Kidney epithelial cell (primary cell): ENCODE results near the gene ELAVL1. TPM values are rescaled to one million over a fixed set of nuclear protein-coding genes. Genes with fewer than 3 reads are reported as not detected.

Source experiments
- DNase-seq: peaks from one replicate; pipeline ENCODE4 v3.0.0-alpha.2; 2010; ENCODE audit warnings: low read depth
- H3K27me3 ChIP-seq: 2 replicates; pipeline ENCODE4 v1.6.0; 2011; ENCODE audit warnings: low read length; ENCODE audit not compliant: control insufficient read depth, insufficient read depth
- H3K36me3 ChIP-seq: 2 replicates; pipeline ENCODE4 v1.5.1; 2011; ENCODE audit warnings: low read length; ENCODE audit not compliant: control insufficient read depth, insufficient read depth
- H3K4me3 ChIP-seq: 2 replicates; pipeline ENCODE4 v1.5.1; 2011; ENCODE audit warnings: low read depth, mild to moderate bottlenecking, control low read depth, low read length
- total RNA-seq: library from RNA; depleted of rRNA; stranded (reverse); fragments of >200 nt; gene quantifications from 2 replicates; pipeline ENCODE4 v1.2.3, GENCODE V29; 2015
- TF ChIP-seq, protein P1 (sequence below): IDR thresholded peaks from 2 replicates; pipeline ENCODE4 v1.5.1; 2011; ENCODE audit warnings: mild to moderate bottlenecking, moderate library complexity, low read length, control low read depth, inconsistent platforms; ENCODE audit not compliant: insufficient read depth, poor library complexity, severe bottlenecking

Gene ELAVL1
- 62.3 and 65.9 TPM in 2 replicates for total RNA-seq

DNA sequence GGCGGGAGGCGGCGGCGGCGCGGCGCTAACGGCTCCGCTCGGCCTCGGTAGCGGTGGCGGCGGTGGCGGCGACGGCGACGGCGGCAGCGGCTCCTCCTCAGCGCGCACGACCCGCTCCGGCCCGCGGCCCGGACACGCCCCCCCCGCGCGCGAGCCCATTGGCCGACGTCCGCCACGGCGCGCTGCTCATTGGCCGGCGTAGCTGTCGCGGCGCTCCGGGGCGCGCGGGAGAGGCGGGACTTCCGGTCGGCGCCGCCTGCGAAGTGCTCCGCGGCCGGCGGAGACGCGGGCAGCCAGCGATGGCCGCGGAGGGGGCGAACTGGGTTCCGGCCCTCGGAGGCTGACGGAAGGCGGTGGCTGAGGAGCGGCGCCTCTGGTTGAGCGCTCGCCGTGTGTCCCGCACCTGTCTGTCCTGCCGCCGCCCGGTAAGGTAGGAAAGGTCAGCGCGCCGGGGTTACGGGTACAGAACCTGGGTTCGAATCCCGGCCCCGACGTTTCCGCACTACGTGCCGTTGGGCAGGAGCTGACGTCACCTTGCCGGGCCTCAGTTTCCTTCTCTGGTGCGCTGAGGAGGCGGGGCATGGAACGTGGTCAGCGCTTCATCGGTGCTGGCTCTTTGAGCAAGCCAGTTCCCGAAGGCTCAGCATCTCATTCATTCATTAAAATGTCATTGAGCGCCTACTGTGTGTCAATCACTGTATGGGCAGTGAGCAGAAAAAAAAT lies at the start of gene ELAVL1:
TSS of gene ELAVL1 (minus strand) at position 108 of the 723 bp plus-strand sequence. CDS start 13,826 bp downstream, outside the sequence.
- H3K27me3 ChIP-seq: no peaks in the 10 kb centered on the region
- no peaks in the 10 kb centered on the region for H3K36me3 ChIP-seq
- TF ChIP-seq, protein P1, sequence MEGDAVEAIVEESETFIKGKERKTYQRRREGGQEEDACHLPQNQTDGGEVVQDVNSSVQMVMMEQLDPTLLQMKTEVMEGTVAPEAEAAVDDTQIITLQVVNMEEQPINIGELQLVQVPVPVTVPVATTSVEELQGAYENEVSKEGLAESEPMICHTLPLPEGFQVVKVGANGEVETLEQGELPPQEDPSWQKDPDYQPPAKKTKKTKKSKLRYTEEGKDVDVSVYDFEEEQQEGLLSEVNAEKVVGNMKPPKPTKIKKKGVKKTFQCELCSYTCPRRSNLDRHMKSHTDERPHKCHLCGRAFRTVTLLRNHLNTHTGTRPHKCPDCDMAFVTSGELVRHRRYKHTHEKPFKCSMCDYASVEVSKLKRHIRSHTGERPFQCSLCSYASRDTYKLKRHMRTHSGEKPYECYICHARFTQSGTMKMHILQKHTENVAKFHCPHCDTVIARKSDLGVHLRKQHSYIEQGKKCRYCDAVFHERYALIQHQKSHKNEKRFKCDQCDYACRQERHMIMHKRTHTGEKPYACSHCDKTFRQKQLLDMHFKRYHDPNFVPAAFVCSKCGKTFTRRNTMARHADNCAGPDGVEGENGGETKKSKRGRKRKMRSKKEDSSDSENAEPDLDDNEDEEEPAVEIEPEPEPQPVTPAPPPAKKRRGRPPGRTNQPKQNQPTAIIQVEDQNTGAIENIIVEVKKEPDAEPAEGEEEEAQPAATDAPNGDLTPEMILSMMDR: no peak
- peak; percentile 44 for DNase-seq
- H3K4me3 ChIP-seq: peak within 1 kb of the TSS; percentile 81

DNA sequence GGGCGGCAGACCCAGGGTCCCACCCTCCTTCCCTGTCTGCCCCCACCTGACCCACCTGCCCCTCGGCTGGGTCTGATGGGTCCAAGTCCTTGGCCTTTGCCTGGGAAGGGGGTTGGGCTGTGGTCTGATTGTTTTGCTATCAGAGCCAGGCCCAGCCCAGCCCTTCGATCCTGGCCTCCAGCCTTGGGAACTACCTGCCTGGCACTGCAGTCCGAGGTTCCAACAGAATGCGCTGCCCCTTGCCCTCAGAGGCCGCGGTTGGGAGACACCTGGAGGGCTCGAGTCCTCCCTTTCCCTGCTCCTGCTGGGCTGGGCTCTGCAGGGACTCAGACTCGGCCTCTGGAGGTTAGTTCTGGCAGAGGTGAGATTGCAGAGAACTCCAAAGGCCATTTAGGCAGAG lies 48.7 kb upstream of the ELAVL1 start:
- Histone ChIP-seq H3K36me3 (no peaks in the 10 kb centered on the region), H3K4me3 (no peak overlapping the region), H3K27me3 (peaks cover 10% of the 10 kb centered on the region)
- TF ChIP-seq, protein P1: no peak
- DNase-seq: no peak

- no peaks in the 10 kb centered on the region for H3K36me3 ChIP-seq
- TF ChIP-seq, protein P1: no peak
- DNase-seq: no peak
Observed at GRCh38 chr19:8052464-8052859, 47.0 kb upstream of the ELAVL1 start, which contains the start of gene CCL25. CCL25 (plus strand) TSS chr19:8052760; CDS start chr19:8053050, 290 bp downstream.

GRCh38 chr19:8050274-8051096 lies 45.0 kb upstream of the ELAVL1 start:
- TF ChIP-seq, protein P1: no peak
- peak; percentile 41 for DNase-seq
- peak overlapping the region; percentile 9 for H3K4me3 ChIP-seq
- no peaks in the 10 kb centered on the region for H3K36me3 ChIP-seq
- H3K27me3 ChIP-seq: peaks cover 13% of the 10 kb centered on the region

More at GRCh38 chr19:8052464-8052859, 47.0 kb upstream of the ELAVL1 start, which contains the start of gene CCL25:
- H3K27me3 ChIP-seq: peaks cover 10% of the 10 kb centered on the region
- H3K4me3 ChIP-seq: no peak within 1 kb of the TSS

DNA sequence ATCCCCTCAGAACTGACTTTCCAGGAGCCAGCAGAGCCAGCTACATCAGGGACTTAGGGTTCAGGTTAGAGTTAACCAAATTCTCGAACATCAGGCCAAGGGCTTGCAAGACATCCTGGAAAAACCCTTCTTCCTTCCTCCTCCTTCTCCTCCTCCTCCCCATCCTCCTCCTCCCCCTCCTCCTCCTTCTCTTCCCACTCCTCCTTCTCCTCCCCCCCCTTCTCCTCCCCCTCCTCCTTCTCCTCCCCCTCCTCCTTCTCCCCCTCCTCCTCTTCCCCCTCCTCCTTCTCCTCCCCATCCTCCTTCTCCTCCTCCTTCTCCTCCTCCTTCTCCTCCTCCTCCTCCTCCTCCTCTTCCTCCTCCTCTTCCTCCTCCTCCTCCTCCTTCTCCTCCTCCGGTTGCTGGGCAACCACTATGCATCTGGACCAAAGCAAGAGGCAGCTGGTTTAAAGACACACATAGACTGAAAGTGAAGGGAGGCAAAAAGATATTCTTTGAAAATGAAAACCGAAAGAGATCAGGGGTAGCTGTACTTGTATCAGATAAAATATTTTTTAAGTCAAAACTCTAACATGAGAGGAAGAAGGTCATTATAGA lies 41.2 kb upstream of the ELAVL1 start:
- H3K36me3 ChIP-seq: no peaks in the 10 kb centered on the region
- H3K4me3 ChIP-seq: no peak overlapping the region
- TF ChIP-seq, protein P1: no peak
- no peak for DNase-seq
- H3K27me3 ChIP-seq: peaks cover 13% of the 10 kb centered on the region
